ENCODE results near the gene PTRHD1. TPM values are rescaled to one million over a fixed set of nuclear protein-coding genes. Genes with fewer than 3 reads are reported as not detected.

The PTRHD1 gene
- total and polyA plus RNA-seq, 5 experiments from 2014 or later: 11.3 to 66.9 (median 39.1) TPM

- H3K4me1 Mint-ChIP-seq: peaks cover 0 to 7% (median under 1%) of the 10 kb centered on the region in 4 donors
- POLR2A ChIA-PET: no interaction called here
- H3K9me3 Mint-ChIP-seq: no peaks in the 10 kb centered on the region
- H3K36me3 Mint-ChIP-seq: peaks cover 0 to 82% (median 18%) of the 10 kb centered on the region in 3 donors
- no peak overlapping the region for H3K27ac Mint-ChIP-seq
- ATAC-seq: no peak
- DNase-seq: no peak
- H3K4me3 Mint-ChIP-seq: no peak overlapping the region
- no peaks in the 10 kb centered on the region for H3K27me3 Mint-ChIP-seq
Measured at GRCh38 chr2:24761866-24762265, 31.3 kb downstream of the PTRHD1 start.

DNA sequence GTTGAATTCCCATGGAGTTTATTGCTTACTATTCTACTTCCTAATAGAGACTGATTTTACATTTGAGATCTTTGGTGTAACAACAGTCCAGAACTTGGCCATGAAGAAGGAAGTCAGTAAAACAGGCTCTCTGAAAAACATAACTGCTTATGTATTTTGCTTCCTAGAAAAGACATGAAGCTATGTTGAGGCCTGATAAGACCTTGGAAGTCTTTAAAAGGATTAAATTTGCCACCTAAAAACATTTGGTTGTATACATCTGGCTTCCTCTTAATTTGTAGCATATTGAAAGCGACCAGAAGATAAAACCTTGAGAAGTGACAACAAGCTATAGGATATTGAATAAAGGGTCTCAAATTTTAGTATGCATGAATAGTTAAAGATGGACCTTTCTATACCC, 36.4 kb downstream of the PTRHD1 start:
- no peak for DNase-seq
- Mint-ChIP-seq H3K4me3 (no peak overlapping the region), H3K9me3 (no peaks in the 10 kb centered on the region), H3K27me3 (no peaks in the 10 kb centered on the region), H3K36me3 (peaks cover 0 to 45% (median 14%) of the 10 kb centered on the region in 3 donors), H3K27ac (no peak overlapping the region), H3K4me1 (peaks cover 0 to 2% (median under 1%) of the 10 kb centered on the region in 4 donors)
- no peak for ATAC-seq
- POLR2A ChIA-PET: no interaction called here

GRCh38 chr2:24754985-24755705, 38.0 kb downstream of the PTRHD1 start:
- POLR2A ChIA-PET: no interaction called here
- H3K27me3 Mint-ChIP-seq: no peaks in the 10 kb centered on the region
- H3K4me3 Mint-ChIP-seq: no peak overlapping the region
- ATAC-seq (no peak), DNase-seq (no peak)
- peaks cover 0 to 38% (median 14%) of the 10 kb centered on the region in 3 donors for H3K36me3 Mint-ChIP-seq
- H3K27ac Mint-ChIP-seq: peak overlapping the region in 2 of 10 donors; percentile 16 to 21
- peaks cover 0 to 1% (median 0%) of the 10 kb centered on the region in 4 donors for H3K4me1 Mint-ChIP-seq
- H3K9me3 Mint-ChIP-seq: no peaks in the 10 kb centered on the region

DNA sequence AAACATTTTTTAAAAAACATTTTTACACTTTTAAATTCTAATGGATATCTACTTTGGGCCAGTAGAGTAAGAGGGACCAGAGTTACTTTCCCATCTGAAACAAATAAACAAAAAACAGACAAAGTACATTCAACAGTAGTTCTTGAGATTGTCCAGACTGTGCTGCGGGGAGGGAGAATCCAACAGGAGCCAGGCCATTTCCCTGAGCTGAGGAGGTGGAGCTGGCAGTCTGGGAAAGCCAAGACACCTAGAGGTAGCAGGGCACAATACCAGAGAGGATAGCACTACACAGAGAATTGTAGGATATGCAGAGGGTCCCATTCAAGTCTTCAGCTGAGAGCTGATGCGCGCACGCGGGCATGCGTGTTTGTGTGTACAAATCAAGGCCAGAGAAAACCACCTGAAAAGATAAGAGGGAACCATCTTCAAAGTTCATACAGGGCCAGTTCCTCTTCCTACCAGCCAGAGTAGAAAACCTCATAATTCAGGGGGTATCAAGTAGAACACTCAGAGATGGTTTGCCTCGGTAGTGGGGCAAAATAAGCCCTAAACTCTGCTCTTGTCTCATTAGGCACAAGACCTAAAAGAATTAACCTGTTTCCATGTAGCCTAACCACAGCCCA, 44.0 kb downstream of the PTRHD1 start:
- ATAC-seq (peak in 1 of 2 donors; percentile 49), DNase-seq (peak in 2 of 10 donors; percentile 2 to 17)
- peaks cover 9 to 14% (median 12%) of the 10 kb centered on the region in 4 donors for H3K4me1 Mint-ChIP-seq
- H3K36me3 Mint-ChIP-seq: peaks cover 0 to 42% (median 0%) of the 10 kb centered on the region in 3 donors
- H3K27ac Mint-ChIP-seq: peak overlapping the region in 7 of 10 donors; percentile 19 to 79 (median 66)
- H3K4me3 Mint-ChIP-seq: no peak overlapping the region
- H3K9me3 Mint-ChIP-seq: no peaks in the 10 kb centered on the region
- H3K27me3 Mint-ChIP-seq: no peaks in the 10 kb centered on the region
- POLR2A ChIA-PET: no interaction called here

GRCh38 chr2:24747299-24747698, 45.9 kb downstream of the PTRHD1 start:
- Mint-ChIP-seq H3K4me3 (no peak overlapping the region), H3K27ac (peak overlapping the region in 1 of 10 donors; percentile 17), H3K9me3 (no peaks in the 10 kb centered on the region), H3K4me1 (peaks cover 9 to 30% (median 21%) of the 10 kb centered on the region in 4 donors), H3K36me3 (peaks cover 0 to 60% (median 3%) of the 10 kb centered on the region in 3 donors), H3K27me3 (no peaks in the 10 kb centered on the region)
- POLR2A ChIA-PET: no interaction called here
- DNase-seq: no peak
- ATAC-seq: no peak

DNA sequence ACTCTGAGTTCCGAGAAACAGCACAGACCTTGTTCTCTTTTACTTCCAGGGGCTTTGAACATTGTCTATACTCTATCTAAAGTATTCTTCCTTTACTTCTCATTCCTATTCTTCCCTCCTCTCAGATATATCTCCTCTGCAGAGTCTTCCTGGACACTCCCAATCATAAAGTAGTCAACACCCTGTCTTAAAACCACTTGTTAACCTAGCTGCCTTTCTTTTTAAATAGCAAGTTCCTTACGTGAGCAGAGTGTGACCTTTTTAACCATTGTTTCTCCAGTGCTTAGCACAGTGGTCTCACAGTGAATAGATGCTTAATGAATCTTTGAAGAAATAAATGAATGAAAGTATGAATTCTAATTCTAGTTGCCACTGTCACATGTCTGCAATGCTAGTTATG, 47.4 kb downstream of the PTRHD1 start:
- POLR2A ChIA-PET: interaction anchor here (0.6 kb wide), 1 partner anchor 13 kb away, joined by 3 read pairs; no protein-coding TSS in a partner anchor
- no peaks in the 10 kb centered on the region for H3K9me3 Mint-ChIP-seq
- no peaks in the 10 kb centered on the region for H3K27me3 Mint-ChIP-seq
- ATAC-seq (no peak), DNase-seq (no peak)
- H3K4me3 Mint-ChIP-seq: peak overlapping the region in 2 of 10 donors; percentile 20 to 46
- H3K36me3 Mint-ChIP-seq: peaks cover 0 to 70% (median 4%) of the 10 kb centered on the region in 3 donors
- peaks cover 9 to 34% (median 22%) of the 10 kb centered on the region in 4 donors for H3K4me1 Mint-ChIP-seq
- peak overlapping the region in 2 of 10 donors; percentile 8 to 79 for H3K27ac Mint-ChIP-seq

- Mint-ChIP-seq H3K9me3 (no peaks in the 10 kb centered on the region), H3K4me1 (peaks cover 7 to 34% (median 20%) of the 10 kb centered on the region in 4 donors), H3K27ac (peak overlapping the region in 2 of 10 donors; percentile 34 to 65), H3K27me3 (no peaks in the 10 kb centered on the region), H3K36me3 (peaks cover 0 to 68% (median 4%) of the 10 kb centered on the region in 3 donors), H3K4me3 (no peak overlapping the region)
- POLR2A ChIA-PET: no interaction called here
- DNase-seq (no peak), ATAC-seq (no peak)
Measured at GRCh38 chr2:24744356-24744755, 48.8 kb downstream of the PTRHD1 start.

DNA sequence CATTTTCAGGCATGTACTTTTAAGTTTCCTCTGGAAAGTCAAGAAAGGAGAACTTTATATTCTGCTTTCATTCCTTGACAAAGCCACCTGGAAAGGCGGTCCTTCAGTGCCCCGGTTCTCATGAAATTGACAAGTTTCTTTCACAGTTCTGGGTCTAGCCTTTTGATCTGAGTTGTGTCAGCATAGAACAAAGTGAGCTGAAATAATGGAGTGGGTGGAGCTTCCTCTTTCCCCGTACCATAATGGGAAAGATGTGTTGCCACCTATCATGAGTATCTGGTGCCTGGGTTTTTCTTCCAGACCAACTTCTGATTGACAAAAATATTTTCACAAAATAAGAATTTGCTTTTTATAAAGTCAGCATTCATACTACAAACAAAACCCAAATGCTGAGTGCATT, 49.3 kb downstream of the PTRHD1 start:
- ATAC-seq (no peak), DNase-seq (no peak)
- Mint-ChIP-seq H3K27ac (peak overlapping the region in 2 of 10 donors; percentile 34 to 65), H3K4me1 (peaks cover 2 to 31% (median 17%) of the 10 kb centered on the region in 4 donors), H3K36me3 (peaks cover 0 to 67% (median 4%) of the 10 kb centered on the region in 3 donors), H3K9me3 (no peaks in the 10 kb centered on the region), H3K27me3 (no peaks in the 10 kb centered on the region), H3K4me3 (no peak overlapping the region)
- POLR2A ChIA-PET: no interaction called here

DNA sequence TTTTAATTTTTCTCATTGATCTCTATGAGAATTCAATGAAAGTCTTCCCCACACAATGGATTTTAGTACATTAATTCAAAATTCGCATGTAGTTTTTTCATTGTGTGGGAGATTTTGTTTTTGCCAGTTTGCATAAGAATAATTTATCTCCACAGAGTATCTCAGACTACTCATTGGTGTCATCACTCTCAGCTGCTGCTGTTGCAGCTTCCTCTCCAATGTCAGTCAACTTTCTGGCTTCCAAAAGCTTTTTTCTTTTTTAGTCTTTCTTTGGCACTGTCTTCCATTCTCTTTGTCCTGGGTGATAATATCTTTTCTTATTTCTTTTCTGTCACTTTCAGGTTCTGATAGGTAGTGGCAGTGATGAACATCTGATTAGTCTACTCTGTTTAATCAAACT, 50.5 kb downstream of the PTRHD1 start:
- ATAC-seq (no peak), DNase-seq (no peak)
- Mint-ChIP-seq H3K36me3 (peaks cover 0 to 69% (median 4%) of the 10 kb centered on the region in 3 donors), H3K27ac (peak overlapping the region in 3 of 10 donors; percentile 4 to 62 (median 43)), H3K4me3 (no peak overlapping the region), H3K27me3 (no peaks in the 10 kb centered on the region), H3K4me1 (peaks cover 0 to 29% (median 17%) of the 10 kb centered on the region in 4 donors), H3K9me3 (no peaks in the 10 kb centered on the region)
- POLR2A ChIA-PET: no interaction called here

DNA sequence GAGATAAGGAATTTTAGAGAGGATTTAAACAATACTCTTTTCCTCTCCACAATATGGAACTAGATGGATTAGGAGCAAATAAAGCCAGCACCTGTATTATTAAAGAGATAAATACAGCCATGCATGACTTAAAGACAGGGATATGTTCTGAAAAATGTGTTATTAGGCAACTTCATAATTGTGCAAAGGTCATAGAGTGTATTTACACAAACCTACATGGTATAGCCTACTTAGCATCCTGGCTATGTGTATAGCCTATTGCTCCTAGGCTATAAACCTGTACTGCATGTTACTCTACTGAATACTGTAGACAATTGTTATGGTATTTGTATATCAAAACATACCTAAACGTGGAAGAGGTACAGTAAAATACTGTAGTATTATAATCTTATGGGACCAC, 53.0 kb downstream of the PTRHD1 start:
- H3K4me1 Mint-ChIP-seq: peaks cover 0 to 22% (median 13%) of the 10 kb centered on the region in 4 donors
- no peaks in the 10 kb centered on the region for H3K9me3 Mint-ChIP-seq
- POLR2A ChIA-PET: no interaction called here
- peaks cover 0 to 50% (median 4%) of the 10 kb centered on the region in 3 donors for H3K36me3 Mint-ChIP-seq
- H3K4me3 Mint-ChIP-seq: no peak overlapping the region
- ATAC-seq (no peak), DNase-seq (no peak)
- H3K27ac Mint-ChIP-seq: peak overlapping the region in 3 of 10 donors; percentile 21 to 87 (median 29)
- H3K27me3 Mint-ChIP-seq: no peaks in the 10 kb centered on the region

Other genes with a start within 250 kb of the PTRHD1 start
- 1 to 10 TPM; 5.8 to 7.1 TPM for gene CENPO, start within 50 bp of the PTRHD1 start, total RNA-seq
- 1 to 10 TPM; 1.2 to 4.1 (median 1.8) TPM for gene CENPO, start within 50 bp of the PTRHD1 start, polyA plus RNA-seq
- gene ADCY3, start 126.8 kb upstream of the PTRHD1 start, total RNA-seq: 10 to 100 TPM in 1 of 2 experiments, 1 to 10 TPM in 1; 8.5 to 10.5 TPM
- 1 to 10 TPM; 4.0 to 9.1 (median 4.9) TPM for gene ADCY3, start 126.8 kb upstream of the PTRHD1 start, polyA plus RNA-seq
- gene DNAJC27, start 178.6 kb upstream of the PTRHD1 start, total RNA-seq: 10 to 100 TPM; 11.3 to 13.8 TPM
- gene DNAJC27, start 178.6 kb upstream of the PTRHD1 start, polyA plus RNA-seq: 1 to 10 TPM; 1.9 to 5.7 (median 4.5) TPM
- under 1 TPM; 0.05 to 0.14 TPM for gene EFR3B, start 248.7 kb upstream of the PTRHD1 start, total RNA-seq
- under 1 TPM in 1 of 3 donors, not detected in 2; 0.06 TPM for gene EFR3B, start 248.7 kb upstream of the PTRHD1 start, polyA plus RNA-seq

All from naive thymus-derived CD8-positive, alpha-beta T cell (primary cell).